BE2C (cell line): ENCODE measurements around the gene LAPTM4A.

Source experiments
- DNase-seq: peaks from one replicate; pipeline ENCODE4 v3.0.0-alpha.2; 2020
- H3K27me3 ChIP-seq: fragments of 250-450 bp; sonication (Bioruptor Pico); 2 replicates; pipeline ENCODE4 v1.5.1; 2020; ENCODE audit warnings: mild to moderate bottlenecking
- H3K36me3 ChIP-seq: fragments of 250-450 bp; sonication (Bioruptor Pico); 2 replicates; pipeline ENCODE4 v1.5.1; 2020; ENCODE audit warnings: mild to moderate bottlenecking
- H3K4me1 ChIP-seq: fragments of 250-450 bp; sonication (Bioruptor Pico); 2 replicates; pipeline ENCODE4 v1.5.1; 2020
- H3K4me3 ChIP-seq: 2 replicates; pipeline ENCODE4 v1.5.1; 2011; ENCODE audit warnings: low read depth, low read length
- H3K9me3 ChIP-seq: fragments of 250-450 bp; sonication (Bioruptor Pico); 2 replicates; pipeline ENCODE4 v1.5.1; 2020
- TF ChIP-seq, protein P1 (sequence below): IDR thresholded peaks from 2 replicates; pipeline ENCODE4 v1.5.1; 2012; ENCODE audit warnings: mild to moderate bottlenecking, low read depth, low read length

LAPTM4A gene

GRCh38 chr2:20094955-20095354, 43.5 kb upstream of the LAPTM4A start:
- Histone ChIP-seq H3K4me1 (no peaks in the 10 kb centered on the region), H3K36me3 (no peaks in the 10 kb centered on the region), H3K4me3 (no peak overlapping the region), H3K9me3 (no peaks in the 10 kb centered on the region), H3K27me3 (no peaks in the 10 kb centered on the region)
- TF ChIP-seq, protein P1, sequence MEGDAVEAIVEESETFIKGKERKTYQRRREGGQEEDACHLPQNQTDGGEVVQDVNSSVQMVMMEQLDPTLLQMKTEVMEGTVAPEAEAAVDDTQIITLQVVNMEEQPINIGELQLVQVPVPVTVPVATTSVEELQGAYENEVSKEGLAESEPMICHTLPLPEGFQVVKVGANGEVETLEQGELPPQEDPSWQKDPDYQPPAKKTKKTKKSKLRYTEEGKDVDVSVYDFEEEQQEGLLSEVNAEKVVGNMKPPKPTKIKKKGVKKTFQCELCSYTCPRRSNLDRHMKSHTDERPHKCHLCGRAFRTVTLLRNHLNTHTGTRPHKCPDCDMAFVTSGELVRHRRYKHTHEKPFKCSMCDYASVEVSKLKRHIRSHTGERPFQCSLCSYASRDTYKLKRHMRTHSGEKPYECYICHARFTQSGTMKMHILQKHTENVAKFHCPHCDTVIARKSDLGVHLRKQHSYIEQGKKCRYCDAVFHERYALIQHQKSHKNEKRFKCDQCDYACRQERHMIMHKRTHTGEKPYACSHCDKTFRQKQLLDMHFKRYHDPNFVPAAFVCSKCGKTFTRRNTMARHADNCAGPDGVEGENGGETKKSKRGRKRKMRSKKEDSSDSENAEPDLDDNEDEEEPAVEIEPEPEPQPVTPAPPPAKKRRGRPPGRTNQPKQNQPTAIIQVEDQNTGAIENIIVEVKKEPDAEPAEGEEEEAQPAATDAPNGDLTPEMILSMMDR = no peak
- DNase-seq = no peak

DNA sequence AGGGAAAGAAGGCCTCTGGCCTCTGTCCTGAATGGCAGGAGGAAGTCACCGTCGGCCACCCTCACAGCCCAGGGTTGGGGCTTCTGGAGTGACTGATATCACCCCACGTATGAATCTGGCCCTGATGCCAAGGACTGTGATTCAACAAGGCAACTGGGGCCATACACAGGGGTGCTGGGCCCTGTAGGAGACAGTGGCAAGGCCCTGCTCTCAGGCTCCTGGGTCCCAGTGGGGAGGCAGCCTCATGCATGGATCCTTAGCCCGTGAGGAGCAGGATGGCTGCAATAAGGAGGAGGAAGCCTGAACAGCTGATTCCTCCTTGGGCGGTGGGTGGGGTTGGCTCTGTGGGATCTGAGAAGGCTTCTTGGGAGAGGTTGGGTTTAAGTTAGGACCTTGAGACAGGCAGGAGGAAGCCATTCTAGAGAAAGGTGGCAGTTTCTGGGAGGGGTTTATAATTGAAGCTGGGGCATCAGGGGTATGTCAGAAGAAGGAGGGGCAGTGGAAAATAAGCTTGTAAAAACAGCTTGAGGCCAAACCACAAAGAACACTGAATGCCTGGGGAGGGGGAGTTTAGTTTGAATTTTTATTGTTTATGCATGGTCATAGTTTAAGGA, 42.8 kb upstream of the LAPTM4A start:
- Histone ChIP-seq H3K4me3 (no peak overlapping the region), H3K9me3 (no peaks in the 10 kb centered on the region), H3K4me1 (no peaks in the 10 kb centered on the region), H3K27me3 (no peaks in the 10 kb centered on the region), H3K36me3 (no peaks in the 10 kb centered on the region)
- TF ChIP-seq, protein P1 = no peak
- DNase-seq = no peak

DNA sequence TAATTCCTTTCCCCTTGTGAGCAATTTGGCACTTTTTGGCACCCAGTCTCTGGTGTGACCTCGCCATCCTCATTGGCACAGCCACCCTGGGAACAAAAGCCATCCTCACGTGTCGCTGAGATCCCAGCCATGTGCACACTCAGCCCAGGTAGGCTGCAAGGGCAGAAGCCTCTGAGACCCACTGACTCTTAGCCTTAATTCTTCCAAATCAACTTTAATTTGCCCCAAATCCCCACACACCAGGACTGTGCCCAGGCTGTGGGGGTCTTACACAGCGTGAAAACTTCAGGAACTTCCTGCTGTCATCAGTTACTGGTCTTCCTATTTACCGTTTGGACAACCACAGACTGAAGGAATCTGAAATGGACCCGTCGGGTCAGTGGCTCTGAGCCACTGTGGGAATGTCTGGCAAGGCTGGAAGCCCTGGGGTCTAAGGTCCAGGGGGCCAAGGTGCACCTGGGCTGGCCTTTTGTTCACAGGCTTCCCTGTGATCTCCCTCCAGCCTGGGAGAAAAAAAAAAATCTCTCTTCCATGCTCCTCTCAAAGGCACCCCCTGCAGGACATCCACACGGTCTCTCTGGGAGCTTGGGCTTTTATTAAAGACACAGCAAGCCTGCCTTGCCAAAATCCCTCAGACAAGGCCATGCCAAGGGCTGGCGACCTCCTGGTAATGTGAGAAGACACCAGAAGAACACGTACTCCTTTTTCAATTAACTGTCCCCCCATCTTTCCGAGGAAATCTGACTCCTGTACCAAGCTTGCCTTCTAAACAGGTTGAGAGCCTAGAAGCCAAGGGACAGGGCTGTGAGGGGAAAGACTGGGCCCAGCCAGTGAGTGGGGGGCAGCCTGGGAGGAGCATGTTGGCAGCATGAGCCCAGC, 42.1 kb upstream of the LAPTM4A start:
- H3K4me1 ChIP-seq = no peaks in the 10 kb centered on the region

DNA sequence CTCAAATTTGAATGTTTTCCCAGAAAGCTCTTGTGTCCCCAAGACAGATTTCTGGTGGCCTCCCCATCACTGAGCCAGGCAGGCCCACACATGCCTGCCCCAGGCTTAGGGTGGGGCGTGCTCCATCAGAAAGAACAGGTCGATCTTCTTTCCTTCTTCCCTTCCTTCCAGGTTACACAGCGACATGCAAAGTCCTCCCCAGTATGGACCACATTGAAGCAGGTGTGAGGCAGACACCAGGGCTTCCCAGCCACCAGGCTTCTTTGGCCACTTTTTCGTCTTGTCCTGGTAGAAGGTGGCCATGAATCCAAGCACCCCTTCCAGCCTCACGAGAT, 41.4 kb upstream of the LAPTM4A start:
- Histone ChIP-seq H3K4me3 (no peak overlapping the region), H3K4me1 (no peaks in the 10 kb centered on the region), H3K27me3 (no peaks in the 10 kb centered on the region), H3K36me3 (no peaks in the 10 kb centered on the region), H3K9me3 (no peaks in the 10 kb centered on the region)
- TF ChIP-seq, protein P1 = no peak
- no peak for DNase-seq

More for the DNA sequence above, 42.1 kb upstream of the LAPTM4A start:
- TF ChIP-seq, protein P1 = peak; percentile 81
- no peak overlapping the region for H3K4me3 ChIP-seq
- no peaks in the 10 kb centered on the region for H3K27me3 ChIP-seq
- H3K9me3 ChIP-seq = no peaks in the 10 kb centered on the region
- DNase-seq = peak; percentile 77
- H3K36me3 ChIP-seq = no peaks in the 10 kb centered on the region

- Histone ChIP-seq H3K4me1 (no peaks in the 10 kb centered on the region), H3K9me3 (no peaks in the 10 kb centered on the region), H3K4me3 (no peak overlapping the region), H3K36me3 (no peaks in the 10 kb centered on the region), H3K27me3 (no peaks in the 10 kb centered on the region)
- TF ChIP-seq, protein P1 = no peak
- no peak for DNase-seq
Observed at GRCh38 chr2:20092226-20092900, 40.9 kb upstream of the LAPTM4A start.
